GM06990 (cell line): ENCODE results near the gene MGARP.

Experiments
- DNase-seq: peaks from one replicate; pipeline ENCODE4 v3.0.0-alpha.2; 2011; ENCODE audit not compliant: insufficient read length; ENCODE audit errors: extremely low read depth
- H3K27me3 ChIP-seq: replicated peaks from 2 replicates; pipeline ENCODE4 v1.6.0; 2011; ENCODE audit warnings: low read length; ENCODE audit not compliant: control insufficient read depth, insufficient read depth
- H3K36me3 ChIP-seq: 2 replicates; pipeline ENCODE4 v1.5.1; 2011; ENCODE audit warnings: low read length; ENCODE audit not compliant: control insufficient read depth, insufficient read depth
- H3K4me3 ChIP-seq: replicated peaks from 2 replicates; pipeline ENCODE4 v1.5.1; 2011; ENCODE audit warnings: low read depth, mild to moderate bottlenecking, control low read depth, low read length
- CTCF ChIP-seq: IDR thresholded peaks from 2 replicates; pipeline ENCODE4 v1.5.1; 2011; ENCODE audit warnings: low read length, control low read depth, mild to moderate bottlenecking, inconsistent platforms; ENCODE audit not compliant: insufficient read depth, poor library complexity, severe bottlenecking

Gene MGARP

GRCh38 chr4:139286186-139286698 is 6.2 kb upstream of the MGARP start:
- DNase-seq, result no peak
- Histone ChIP-seq H3K27me3 (no peaks in the 10 kb centered on the region), H3K36me3 (no peaks in the 10 kb centered on the region), H3K4me3 (no peak overlapping the region)
- TF ChIP-seq CTCF, result no peak

GRCh38 chr4:139282721-139283075 is 2.7 kb upstream of the MGARP start:
- H3K36me3 ChIP-seq, result no peaks in the 10 kb centered on the region
- TF ChIP-seq CTCF, result no peak
- H3K27me3 ChIP-seq, result no peaks in the 10 kb centered on the region; the same call in 1 of the 2 replicates
- no peak for DNase-seq
- no peak overlapping the region for H3K4me3 ChIP-seq

- DNase-seq, result no peak
- no peaks in the 10 kb centered on the region; the same call in 1 of the 2 replicates for H3K27me3 ChIP-seq
- no peak for TF ChIP-seq CTCF
These were observed 2.2 kb upstream of the MGARP start for GRCh38 chr4:139282065-139282720.

GRCh38 chr4:139278912-139279759 is 889 bp downstream of the MGARP start:
- no peak for DNase-seq
- no peak for TF ChIP-seq CTCF
- Histone ChIP-seq H3K4me3 (no peak overlapping the region), H3K36me3 (no peaks in the 10 kb centered on the region), H3K27me3 (no peaks in the 10 kb centered on the region; the same call in 1 of the 2 replicates)

More at GRCh38 chr4:139282065-139282720, 2.2 kb upstream of the MGARP start:
- Histone ChIP-seq H3K4me3 (no peak overlapping the region), H3K36me3 (no peaks in the 10 kb centered on the region)

GRCh38 chr4:139278485-139278884 is 1.5 kb downstream of the MGARP start:
- Histone ChIP-seq H3K27me3 (no peaks in the 10 kb centered on the region; the same call in 1 of the 2 replicates), H3K4me3 (no peak overlapping the region)
- DNase-seq, result no peak

More at GRCh38 chr4:139278485-139278884, 1.5 kb downstream of the MGARP start:
- H3K36me3 ChIP-seq, result no peaks in the 10 kb centered on the region
- no peak for TF ChIP-seq CTCF
